IPS DF 19.7 (cell line): ENCODE results near the gene ST14.

Experiments used
- DNase-seq: peaks from one replicate; pipeline ENCODE4 v3.0.0-alpha.2; 2013; ENCODE audit warnings: low read depth, low spot score

The ST14 gene

GRCh38 chr11:130209128-130209932, 49.7 kb downstream of the ST14 start:
- no peak for DNase-seq

- DNase-seq: no peak
These were observed 50.6 kb downstream of the ST14 start for GRCh38 chr11:130209954-130210854.

- no peak for DNase-seq
These were observed 51.6 kb downstream of the ST14 start for GRCh38 chr11:130211144-130211543.

GRCh38 chr11:130211781-130212401, 52.3 kb downstream of the ST14 start:
- DNase-seq: no peak

GRCh38 chr11:130212431-130212961, 52.9 kb downstream of the ST14 start:
- no peak for DNase-seq

- no peak for DNase-seq
These were observed 53.8 kb downstream of the ST14 start for GRCh38 chr11:130213143-130213978.

- DNase-seq: no peak
These were observed 54.3 kb downstream of the ST14 start for GRCh38 chr11:130213979-130214281.

GRCh38 chr11:130214861-130215530, 55.4 kb downstream of the ST14 start:
- DNase-seq: no peak

GRCh38 chr11:130215531-130216220, 56.1 kb downstream of the ST14 start:
- DNase-seq: no peak

GRCh38 chr11:130216221-130216550, 56.6 kb downstream of the ST14 start:
- no peak for DNase-seq

GRCh38 chr11:130216591-130217132, 57.1 kb downstream of the ST14 start:
- no peak for DNase-seq

GRCh38 chr11:130217133-130218031, 57.8 kb downstream of the ST14 start:
- DNase-seq: no peak

- no peak for DNase-seq
These were observed 59.0 kb downstream of the ST14 start for GRCh38 chr11:130218501-130219070.

- no peak for DNase-seq
These were observed 59.6 kb downstream of the ST14 start for GRCh38 chr11:130219148-130219547.

GRCh38 chr11:130220311-130221035, 60.9 kb downstream of the ST14 start:
- DNase-seq: no peak

GRCh38 chr11:130223291-130223971, 63.8 kb downstream of the ST14 start:
- no peak for DNase-seq

- DNase-seq: no peak
These were observed 67.8 kb downstream of the ST14 start for GRCh38 chr11:130227373-130227772.
